Left lung (tissue), 10 donors: ENCODE measurements around the gene PIK3C2G. TPM values are rescaled to one million over a fixed set of nuclear protein-coding genes. Genes with fewer than 3 reads are reported as not detected.

Source experiments
- ATAC-seq: fragments of 200-7000 bp; cut with Tn5 transposase; one replicate; pipeline ENCODE4 v1.9.1; 2020; ENCODE audit warnings: moderate library complexity
- DNase-seq, 4 donors: peaks; one replicate each; pipeline ENCODE4 v3.0.0-alpha.2; 2013 to 2020
- H3K27ac ChIP-seq, 2 donors: fragments of 200-600 bp; sonication (generic) in 1 of 2; one replicate each; pipeline versions ENCODE4 v1.5.0 to v1.8.0; 2020 to 2021
- H3K27me3 ChIP-seq, 2 donors: fragments of 200-600 bp; sonication (generic) in 1 of 2; one replicate each; pipeline versions ENCODE4 v1.5.0 to v1.8.0; 2020 to 2021
- H3K36me3 ChIP-seq, 2 donors: fragments of 200-600 bp; sonication (generic) in 1 of 2; one replicate each; pipeline versions ENCODE4 v1.5.0 to v1.8.0; 2020 to 2021
- H3K4me1 ChIP-seq, 2 donors: fragments of 200-600 bp; one replicate each; pipeline ENCODE4 v1.8.0; 2021
- H3K4me3 ChIP-seq, 2 donors: fragments of 200-600 bp; sonication (generic) in 1 of 2; one replicate each; pipeline versions ENCODE4 v1.5.0 to v1.8.0; 2020 to 2021; ENCODE audit warnings: mild to moderate bottlenecking in 1 of 2
- H3K9me3 ChIP-seq, 2 donors: fragments of 200-600 bp; sonication (generic) in 1 of 2; one replicate each; pipeline versions ENCODE4 v1.5.0 to v1.8.0; 2020 to 2021
- intact Hi-C, 2 donors: fragments of 100-400 bp; cut with DNase I; formaldehyde crosslinking; loops; one replicate each; pipeline versions ENCODE4 v1.11.2 to v1.14.2; 2022
- polyA plus RNA-seq, 6 donors: library from polyadenylated mRNA; unstranded; fragments of 120-200 nt; gene quantifications; one replicate each; pipeline ENCODE4 v1.2.1, GENCODE V29; 2013; ENCODE audit not compliant: insufficient read length in 6 of 6
- total RNA-seq, 2 donors: library from RNA; stranded (reverse); fragmentation: NEBNext Ultra II Directional; extraction: Animal tissue kit (Norgen Biotek cat#: 25700); gene quantifications; one replicate each; pipeline ENCODE4 v1.2.1, GENCODE V29; 2021
- TF ChIP-seq, protein P1 (sequence below), 2 donors: fragments of 200-600 bp; sonication (generic) in 1 of 2; IDR thresholded peaks; one replicate each; pipeline versions ENCODE4 v1.5.0 to v1.8.0; 2021; ENCODE audit warnings: antibody characterized with exemption in 2 of 2
- donor health status: DM: no; HTN: yes; CAD: no.
- donor health status: DM: no; HTN: no; CAD: no.

The PIK3C2G gene
- total and polyA plus RNA-seq, 8 donors: 0.13 to 28.1 (median 17.9) TPM

- no peak for ATAC-seq
- no peaks in the 10 kb centered on the region for H3K27me3 ChIP-seq
Measured at GRCh38 chr12:18629445-18629844, 368.1 kb downstream of the PIK3C2G start.

DNA sequence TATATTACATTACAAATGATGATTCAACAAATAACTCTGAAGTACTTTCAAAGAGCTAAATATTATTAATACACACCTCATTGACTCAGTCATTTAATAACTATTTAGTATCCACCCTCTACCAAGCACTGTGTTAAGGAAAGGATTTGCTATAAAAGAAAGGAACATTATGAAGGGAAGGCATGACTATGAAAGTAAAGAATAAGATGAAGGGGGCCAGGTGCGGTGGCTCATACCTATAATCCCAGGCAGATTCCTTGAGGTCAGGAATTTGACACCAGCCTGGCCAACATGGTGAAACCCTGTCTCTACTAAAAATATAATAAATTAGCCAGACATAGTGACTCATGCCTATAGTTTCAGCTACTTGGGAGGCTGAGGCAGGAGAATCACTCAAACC lies 368.6 kb downstream of the PIK3C2G start:
- TF ChIP-seq, protein P1, sequence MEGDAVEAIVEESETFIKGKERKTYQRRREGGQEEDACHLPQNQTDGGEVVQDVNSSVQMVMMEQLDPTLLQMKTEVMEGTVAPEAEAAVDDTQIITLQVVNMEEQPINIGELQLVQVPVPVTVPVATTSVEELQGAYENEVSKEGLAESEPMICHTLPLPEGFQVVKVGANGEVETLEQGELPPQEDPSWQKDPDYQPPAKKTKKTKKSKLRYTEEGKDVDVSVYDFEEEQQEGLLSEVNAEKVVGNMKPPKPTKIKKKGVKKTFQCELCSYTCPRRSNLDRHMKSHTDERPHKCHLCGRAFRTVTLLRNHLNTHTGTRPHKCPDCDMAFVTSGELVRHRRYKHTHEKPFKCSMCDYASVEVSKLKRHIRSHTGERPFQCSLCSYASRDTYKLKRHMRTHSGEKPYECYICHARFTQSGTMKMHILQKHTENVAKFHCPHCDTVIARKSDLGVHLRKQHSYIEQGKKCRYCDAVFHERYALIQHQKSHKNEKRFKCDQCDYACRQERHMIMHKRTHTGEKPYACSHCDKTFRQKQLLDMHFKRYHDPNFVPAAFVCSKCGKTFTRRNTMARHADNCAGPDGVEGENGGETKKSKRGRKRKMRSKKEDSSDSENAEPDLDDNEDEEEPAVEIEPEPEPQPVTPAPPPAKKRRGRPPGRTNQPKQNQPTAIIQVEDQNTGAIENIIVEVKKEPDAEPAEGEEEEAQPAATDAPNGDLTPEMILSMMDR (IDR thresholded peaks at IDR 0.05): no peak
- intact Hi-C loops: no loop called here
- H3K4me1 ChIP-seq: no peaks in the 10 kb centered on the region
- no peaks in the 10 kb centered on the region for H3K27me3 ChIP-seq
- no peak overlapping the region for H3K27ac ChIP-seq
- H3K4me3 ChIP-seq: no peak overlapping the region
- ATAC-seq (no peak), DNase-seq (no peak)
- H3K9me3 ChIP-seq: peaks cover 0 to 20% of the 10 kb centered on the region in 2 donors
- no peaks in the 10 kb centered on the region for H3K36me3 ChIP-seq

More at GRCh38 chr12:18629445-18629844, 368.1 kb downstream of the PIK3C2G start:
- Histone ChIP-seq H3K27ac (no peak overlapping the region), H3K9me3 (peaks cover 0 to 23% of the 10 kb centered on the region in 2 donors), H3K36me3 (no peaks in the 10 kb centered on the region), H3K4me3 (no peak overlapping the region), H3K4me1 (no peaks in the 10 kb centered on the region)
- intact Hi-C loops: no loop called here
- TF ChIP-seq, protein P1 (IDR thresholded peaks at IDR 0.05): no peak
- DNase-seq: no peak

- H3K9me3 ChIP-seq: peaks cover 0 to 12% of the 10 kb centered on the region in 2 donors
- no peak overlapping the region for H3K4me3 ChIP-seq
- H3K4me1 ChIP-seq: no peaks in the 10 kb centered on the region
- DNase-seq (no peak), ATAC-seq (no peak)
- TF ChIP-seq, protein P1 (IDR thresholded peaks at IDR 0.05): no peak
- intact Hi-C loops: no loop called here
- H3K27ac ChIP-seq: no peak overlapping the region
- no peaks in the 10 kb centered on the region for H3K27me3 ChIP-seq
- no peaks in the 10 kb centered on the region for H3K36me3 ChIP-seq
Measured at GRCh38 chr12:18631339-18631738, 370.0 kb downstream of the PIK3C2G start.

GRCh38 chr12:18632848-18633247 lies 371.5 kb downstream of the PIK3C2G start:
- no peaks in the 10 kb centered on the region for H3K4me1 ChIP-seq
- H3K27me3 ChIP-seq: no peaks in the 10 kb centered on the region
- H3K9me3 ChIP-seq: no peaks in the 10 kb centered on the region
- intact Hi-C loops: no loop called here
- H3K36me3 ChIP-seq: no peaks in the 10 kb centered on the region
- TF ChIP-seq, protein P1 (IDR thresholded peaks at IDR 0.05): no peak
- no peak for ATAC-seq
- no peak for DNase-seq
- H3K27ac ChIP-seq: no peak overlapping the region
- no peak overlapping the region for H3K4me3 ChIP-seq

GRCh38 chr12:18634382-18634781 lies 373.1 kb downstream of the PIK3C2G start:
- ATAC-seq (no peak), DNase-seq (no peak)
- Histone ChIP-seq H3K27me3 (no peaks in the 10 kb centered on the region), H3K4me3 (no peak overlapping the region), H3K4me1 (no peaks in the 10 kb centered on the region), H3K9me3 (no peaks in the 10 kb centered on the region), H3K36me3 (no peaks in the 10 kb centered on the region), H3K27ac (no peak overlapping the region)
- TF ChIP-seq, protein P1 (IDR thresholded peaks at IDR 0.05): no peak
- intact Hi-C loops: no loop called here
